Measurements from ENCODE around the gene RASGEF1C.

DNA sequence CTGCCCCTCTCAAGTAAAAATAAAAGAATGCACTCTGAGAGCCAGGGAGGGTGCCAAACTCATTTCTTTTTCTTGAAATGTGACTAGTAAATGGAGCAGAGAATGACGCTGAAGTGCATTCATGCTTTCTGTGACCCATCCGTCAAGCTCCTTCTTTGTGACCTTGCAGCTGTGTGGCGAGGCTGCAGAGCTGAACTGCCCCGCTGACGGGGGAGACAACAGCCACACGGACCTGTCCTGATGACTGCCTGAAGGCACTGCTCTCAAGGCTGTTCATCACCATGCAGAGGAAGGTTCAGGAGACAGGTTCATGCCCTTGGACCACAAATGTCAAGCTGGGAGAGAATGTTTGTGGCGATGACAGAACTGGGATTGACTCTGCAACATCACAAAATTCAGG, 21.0 kb upstream of the RASGEF1C start:
- TF ChIP-seq, protein P1, sequence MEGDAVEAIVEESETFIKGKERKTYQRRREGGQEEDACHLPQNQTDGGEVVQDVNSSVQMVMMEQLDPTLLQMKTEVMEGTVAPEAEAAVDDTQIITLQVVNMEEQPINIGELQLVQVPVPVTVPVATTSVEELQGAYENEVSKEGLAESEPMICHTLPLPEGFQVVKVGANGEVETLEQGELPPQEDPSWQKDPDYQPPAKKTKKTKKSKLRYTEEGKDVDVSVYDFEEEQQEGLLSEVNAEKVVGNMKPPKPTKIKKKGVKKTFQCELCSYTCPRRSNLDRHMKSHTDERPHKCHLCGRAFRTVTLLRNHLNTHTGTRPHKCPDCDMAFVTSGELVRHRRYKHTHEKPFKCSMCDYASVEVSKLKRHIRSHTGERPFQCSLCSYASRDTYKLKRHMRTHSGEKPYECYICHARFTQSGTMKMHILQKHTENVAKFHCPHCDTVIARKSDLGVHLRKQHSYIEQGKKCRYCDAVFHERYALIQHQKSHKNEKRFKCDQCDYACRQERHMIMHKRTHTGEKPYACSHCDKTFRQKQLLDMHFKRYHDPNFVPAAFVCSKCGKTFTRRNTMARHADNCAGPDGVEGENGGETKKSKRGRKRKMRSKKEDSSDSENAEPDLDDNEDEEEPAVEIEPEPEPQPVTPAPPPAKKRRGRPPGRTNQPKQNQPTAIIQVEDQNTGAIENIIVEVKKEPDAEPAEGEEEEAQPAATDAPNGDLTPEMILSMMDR (IDR thresholded peaks at IDR 0.05; ENCODE audit: insufficient read depth, low read length, poor library complexity, severe bottlenecking), result no peak
- TF ChIP-seq EZH2phosphoT487 (conservative IDR thresholded peaks at IDR 0.05; ENCODE audit: low read length), result no peak
